PC-9 (cell line): ENCODE results near the gene NCAPH2.

Experiments
- EZH2 ChIP-seq: fragments of 200-600 bp; sonication (generic); IDR thresholded peaks from 2 replicates; pipeline ENCODE4 v1.8.0; 2017; ENCODE audit warnings: antibody characterized with exemption, low read depth
- TF ChIP-seq, protein P1 (sequence below): fragments of 200-600 bp; sonication (generic); conservative IDR thresholded peaks from 2 replicates; pipeline ENCODE4 v1.6.1; 2017; ENCODE audit warnings: mixed run types, antibody characterized with exemption, mild to moderate bottlenecking, moderate library complexity

- TF ChIP-seq, protein P1, sequence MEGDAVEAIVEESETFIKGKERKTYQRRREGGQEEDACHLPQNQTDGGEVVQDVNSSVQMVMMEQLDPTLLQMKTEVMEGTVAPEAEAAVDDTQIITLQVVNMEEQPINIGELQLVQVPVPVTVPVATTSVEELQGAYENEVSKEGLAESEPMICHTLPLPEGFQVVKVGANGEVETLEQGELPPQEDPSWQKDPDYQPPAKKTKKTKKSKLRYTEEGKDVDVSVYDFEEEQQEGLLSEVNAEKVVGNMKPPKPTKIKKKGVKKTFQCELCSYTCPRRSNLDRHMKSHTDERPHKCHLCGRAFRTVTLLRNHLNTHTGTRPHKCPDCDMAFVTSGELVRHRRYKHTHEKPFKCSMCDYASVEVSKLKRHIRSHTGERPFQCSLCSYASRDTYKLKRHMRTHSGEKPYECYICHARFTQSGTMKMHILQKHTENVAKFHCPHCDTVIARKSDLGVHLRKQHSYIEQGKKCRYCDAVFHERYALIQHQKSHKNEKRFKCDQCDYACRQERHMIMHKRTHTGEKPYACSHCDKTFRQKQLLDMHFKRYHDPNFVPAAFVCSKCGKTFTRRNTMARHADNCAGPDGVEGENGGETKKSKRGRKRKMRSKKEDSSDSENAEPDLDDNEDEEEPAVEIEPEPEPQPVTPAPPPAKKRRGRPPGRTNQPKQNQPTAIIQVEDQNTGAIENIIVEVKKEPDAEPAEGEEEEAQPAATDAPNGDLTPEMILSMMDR: no peak
- no peak for TF ChIP-seq EZH2
These were observed 46.0 kb upstream of the NCAPH2 start for GRCh38 chr22:50461979-50462540.
